CD4-positive, alpha-beta T cell treated with Interleukin-6 for 4 hours (primary cell): ENCODE results near the gene BECN2.
A peak's percentile ranks its signal among the peaks of the same experiment; 100 is the strongest.
"Not testable (repeated sequence)": the region's sequence is repeated elsewhere in the genome, so short reads cannot be mapped to it uniquely, and the experiment has no call there.

Experiments
- DNase-seq: peaks from one replicate; pipeline ENCODE4 v3.0.0-alpha.2; 2020; ENCODE audit warnings: mixed read lengths

BECN2 gene

GRCh38 chr1:241979926-241980325, 22.4 kb downstream of the BECN2 start:
- DNase-seq: no peak

- no peak for DNase-seq
Observed at GRCh38 chr1:241985787-241986186, 28.2 kb downstream of the BECN2 start.

GRCh38 chr1:241988389-241988930, 30.9 kb downstream of the BECN2 start:
- not testable (repeated sequence) for DNase-seq

GRCh38 chr1:241990040-241990439, 32.5 kb downstream of the BECN2 start:
- no peak for DNase-seq

- no peak for DNase-seq
Observed at GRCh38 chr1:241992734-241993133, 35.2 kb downstream of the BECN2 start.

GRCh38 chr1:241994171-241994570, 36.6 kb downstream of the BECN2 start:
- DNase-seq: no peak

- DNase-seq: no peak
Observed at GRCh38 chr1:241997401-241997998, 39.9 kb downstream of the BECN2 start.

- DNase-seq: peak; percentile 54
Observed at GRCh38 chr1:241998412-241998921, 40.9 kb downstream of the BECN2 start.

GRCh38 chr1:241999026-241999425, 41.5 kb downstream of the BECN2 start, which contains the start of gene MAP1LC3C:
TSS of gene MAP1LC3C (minus strand) at chr1:241999098. CDS start at chr1:241999008, 90 bp downstream.
- DNase-seq: no peak

GRCh38 chr1:242000434-242000833, 42.9 kb downstream of the BECN2 start:
- no peak for DNase-seq

GRCh38 chr1:242002072-242002471, 44.5 kb downstream of the BECN2 start:
- no peak for DNase-seq

GRCh38 chr1:242002510-242002909, 44.9 kb downstream of the BECN2 start:
- no peak for DNase-seq

- DNase-seq: no peak
Observed at GRCh38 chr1:242004751-242005495, 47.4 kb downstream of the BECN2 start.

GRCh38 chr1:242005866-242006535, 48.4 kb downstream of the BECN2 start:
- no peak for DNase-seq

GRCh38 chr1:242006976-242007375, 49.4 kb downstream of the BECN2 start:
- DNase-seq: no peak
